ENCODE results near the gene TSEN15. TPM values are rescaled to one million over a fixed set of nuclear protein-coding genes. Genes with fewer than 3 reads are reported as not detected.
A peak's percentile ranks its signal among the peaks of the same experiment; 100 is the strongest.

TSEN15 gene
- total and polyA plus RNA-seq, 9 of the 15 experiments (the other 6 are each of a cell fraction or from before 2014, with no cell fraction given): 25.6 to 121 (median 91.3) TPM

GRCh38 chr1:184051485-184052193, at the start of gene TSEN15 (continued):
- TF ChIP-seq MLX (CRISPR knock-in tag; conservative IDR thresholded peaks at IDR 0.05) (no peak), RREB1 (CRISPR knock-in tag; IDR thresholded peaks at IDR 0.05) (peak; percentile 96), ELF1 (tag; IDR thresholded peaks at IDR 0.05) (no peak), ZNF507 (tag; conservative IDR thresholded peaks at IDR 0.05) (no peak), NFE2L1 (tag; IDR thresholded peaks at IDR 0.05; ENCODE audit: borderline replicate concordance, low read depth) (no peak), ZNF518B (CRISPR knock-in tag; IDR thresholded peaks at IDR 0.05) (no peak), TCF15 (CRISPR knock-in tag; IDR thresholded peaks at IDR 0.05) (no peak), POLR3A (IDR thresholded peaks at IDR 0.05; ENCODE audit: borderline replicate concordance, extremely low read depth, insufficient read depth, insufficient read length) (no peak), ZNF589 (CRISPR knock-in tag; IDR thresholded peaks at IDR 0.05; ENCODE audit: low read depth) (no peak), E2F1 (CRISPR knock-in tag; IDR thresholded peaks at IDR 0.05) (peak; percentile 85; the same call in 1 of the 2 replicates), MITF (IDR thresholded peaks at IDR 0.05) (no peak)

All from K562 (cell line).